WERI-Rb-1 (cell line): ENCODE results near the gene CAMSAP2.
A peak's percentile ranks its signal among the peaks of the same experiment; 100 is the strongest.

Experiments
- DNase-seq: peaks from one replicate; pipeline ENCODE4 v3.0.0-alpha.2; 2020
- H3K27ac ChIP-seq: fragments of 250-450 bp; sonication (Bioruptor Pico); 2 replicates; pipeline ENCODE4 v1.5.1; 2020; ENCODE audit warnings: mild to moderate bottlenecking, moderate library complexity
- H3K27me3 ChIP-seq: fragments of 250-450 bp; sonication (Bioruptor Pico); 2 replicates; pipeline ENCODE4 v1.5.1; 2021; ENCODE audit warnings: mild to moderate bottlenecking, low read depth, moderate library complexity; ENCODE audit not compliant: insufficient read depth, severe bottlenecking
- H3K36me3 ChIP-seq: fragments of 250-450 bp; sonication (Bioruptor Pico); 2 replicates; pipeline ENCODE4 v1.5.1; 2020; ENCODE audit warnings: mild to moderate bottlenecking, moderate library complexity
- H3K4me3 ChIP-seq: 2 replicates; pipeline ENCODE4 v1.5.1; 2011; ENCODE audit warnings: low read depth, mild to moderate bottlenecking, control low read depth, low read length
- H3K9me3 ChIP-seq: fragments of 250-450 bp; sonication (Bioruptor Pico); 2 replicates; pipeline ENCODE4 v1.5.1; 2021; ENCODE audit warnings: mild to moderate bottlenecking, moderate library complexity; ENCODE audit not compliant: severe bottlenecking
- TF ChIP-seq, protein P1 (sequence below): IDR thresholded peaks from 2 replicates; pipeline ENCODE4 v1.5.1; 2011; ENCODE audit warnings: low read depth, mild to moderate bottlenecking, control low read depth, inconsistent platforms, low read length

The CAMSAP2 gene

GRCh38 chr1:200888349-200888838 is 149.7 kb downstream of the CAMSAP2 start:
- no peak overlapping the region for H3K4me3 ChIP-seq
- DNase-seq: peak; percentile 49
- H3K27me3 ChIP-seq: no peaks in the 10 kb centered on the region
- no peaks in the 10 kb centered on the region for H3K36me3 ChIP-seq
- TF ChIP-seq, protein P1, sequence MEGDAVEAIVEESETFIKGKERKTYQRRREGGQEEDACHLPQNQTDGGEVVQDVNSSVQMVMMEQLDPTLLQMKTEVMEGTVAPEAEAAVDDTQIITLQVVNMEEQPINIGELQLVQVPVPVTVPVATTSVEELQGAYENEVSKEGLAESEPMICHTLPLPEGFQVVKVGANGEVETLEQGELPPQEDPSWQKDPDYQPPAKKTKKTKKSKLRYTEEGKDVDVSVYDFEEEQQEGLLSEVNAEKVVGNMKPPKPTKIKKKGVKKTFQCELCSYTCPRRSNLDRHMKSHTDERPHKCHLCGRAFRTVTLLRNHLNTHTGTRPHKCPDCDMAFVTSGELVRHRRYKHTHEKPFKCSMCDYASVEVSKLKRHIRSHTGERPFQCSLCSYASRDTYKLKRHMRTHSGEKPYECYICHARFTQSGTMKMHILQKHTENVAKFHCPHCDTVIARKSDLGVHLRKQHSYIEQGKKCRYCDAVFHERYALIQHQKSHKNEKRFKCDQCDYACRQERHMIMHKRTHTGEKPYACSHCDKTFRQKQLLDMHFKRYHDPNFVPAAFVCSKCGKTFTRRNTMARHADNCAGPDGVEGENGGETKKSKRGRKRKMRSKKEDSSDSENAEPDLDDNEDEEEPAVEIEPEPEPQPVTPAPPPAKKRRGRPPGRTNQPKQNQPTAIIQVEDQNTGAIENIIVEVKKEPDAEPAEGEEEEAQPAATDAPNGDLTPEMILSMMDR: 0 out of 2 replicates have a peak, but pooled peaks have one; percentile 4
- H3K9me3 ChIP-seq: no peaks in the 10 kb centered on the region
- H3K27ac ChIP-seq: no peak overlapping the region

GRCh38 chr1:200889571-200889970 is 150.9 kb downstream of the CAMSAP2 start:
- TF ChIP-seq, protein P1: no peak
- H3K27me3 ChIP-seq: no peaks in the 10 kb centered on the region

GRCh38 chr1:200890027-200890426 is 151.3 kb downstream of the CAMSAP2 start:
- H3K9me3 ChIP-seq: no peaks in the 10 kb centered on the region
- H3K27ac ChIP-seq: no peak overlapping the region
- H3K27me3 ChIP-seq: no peaks in the 10 kb centered on the region
- no peak overlapping the region for H3K4me3 ChIP-seq
- TF ChIP-seq, protein P1: no peak
- no peaks in the 10 kb centered on the region for H3K36me3 ChIP-seq
- no peak for DNase-seq

More at GRCh38 chr1:200889571-200889970, 150.9 kb downstream of the CAMSAP2 start:
- Histone ChIP-seq H3K36me3 (no peaks in the 10 kb centered on the region), H3K9me3 (no peaks in the 10 kb centered on the region), H3K4me3 (no peak overlapping the region), H3K27ac (0 out of 2 replicates have a peak overlapping the region, but pooled peaks have one; percentile 0)
- DNase-seq: no peak

- DNase-seq: peak; percentile 91
- H3K36me3 ChIP-seq: no peaks in the 10 kb centered on the region
- peak overlapping the region; percentile 88 for H3K27ac ChIP-seq
- H3K9me3 ChIP-seq: no peaks in the 10 kb centered on the region
- H3K4me3 ChIP-seq: peak overlapping the region; percentile 57
- TF ChIP-seq, protein P1: peak; percentile 95
- H3K27me3 ChIP-seq: no peaks in the 10 kb centered on the region
Measured at GRCh38 chr1:200890818-200891773, 152.4 kb downstream of the CAMSAP2 start.

- Histone ChIP-seq H3K27ac (peak overlapping the region; percentile 88), H3K36me3 (no peaks in the 10 kb centered on the region), H3K27me3 (no peaks in the 10 kb centered on the region), H3K9me3 (no peaks in the 10 kb centered on the region), H3K4me3 (peak overlapping the region; percentile 57)
- TF ChIP-seq, protein P1: no peak
- no peak for DNase-seq
Measured at GRCh38 chr1:200891774-200892157, 153.1 kb downstream of the CAMSAP2 start.
